NCI-H2196 (cell line): Measurements from ENCODE around the gene PCDH9.

Source experiments
- DNase-seq: peaks from one replicate; lab custom pipeline; 2025; ENCODE audit not compliant: unreplicated experiment; lab: John Stamatoyannopoulos, UW

The PCDH9 gene

GRCh38 chr13:66689037-66689619 lies 541.0 kb downstream of the PCDH9 start:
- DNase-seq, result no peak

- DNase-seq, result no peak
These were observed 548.7 kb downstream of the PCDH9 start for GRCh38 chr13:66681403-66681802.

- DNase-seq, result no peak
These were observed 550.1 kb downstream of the PCDH9 start for GRCh38 chr13:66680031-66680430.

- no peak for DNase-seq
These were observed 554.5 kb downstream of the PCDH9 start for GRCh38 chr13:66675620-66676019.

- no peak for DNase-seq
These were observed 556.7 kb downstream of the PCDH9 start for GRCh38 chr13:66673401-66673800.

- DNase-seq, result peak; percentile 40
These were observed 564.1 kb downstream of the PCDH9 start for GRCh38 chr13:66665991-66666390.

DNA sequence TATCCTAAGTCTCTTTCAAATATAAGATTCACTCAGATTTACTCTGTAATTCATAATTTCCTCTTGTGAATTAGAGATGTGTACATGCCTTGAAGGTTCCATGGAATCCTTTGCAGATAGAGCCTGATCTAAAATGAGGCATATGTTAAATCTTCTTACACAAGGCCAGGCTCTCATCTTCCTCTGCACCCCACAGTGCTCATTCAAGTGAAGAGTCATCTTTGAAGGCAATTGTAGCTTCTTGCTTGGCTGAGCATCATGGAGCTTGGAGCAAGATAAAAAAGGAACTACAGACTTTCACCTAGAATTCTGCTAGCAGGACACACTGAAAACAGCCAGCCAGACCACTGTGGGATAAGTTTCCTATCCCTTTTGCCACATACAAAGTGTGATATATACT lies 566.4 kb downstream of the PCDH9 start:
- DNase-seq, result no peak

DNA sequence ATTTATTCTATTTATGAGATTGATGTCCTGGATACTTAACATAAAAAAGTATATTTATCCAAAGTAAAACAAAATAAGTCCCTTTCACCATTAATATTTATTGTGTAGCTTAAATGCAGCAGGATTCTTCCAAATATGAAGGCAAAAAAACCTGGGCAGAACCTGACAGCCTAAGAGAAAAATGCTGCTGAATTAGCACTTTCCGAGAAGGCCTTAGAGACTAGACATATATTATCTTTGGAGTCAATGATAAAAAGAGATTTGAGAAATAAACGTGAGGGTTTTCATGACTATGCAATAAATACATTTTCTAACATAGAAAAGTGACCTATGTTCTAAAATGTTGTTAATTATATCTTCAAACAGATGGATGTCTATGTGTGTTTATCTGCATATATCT lies 566.9 kb downstream of the PCDH9 start:
- no peak for DNase-seq

GRCh38 chr13:66661336-66661735 lies 568.8 kb downstream of the PCDH9 start:
- DNase-seq, result no peak

- DNase-seq, result no peak
These were observed 569.7 kb downstream of the PCDH9 start for GRCh38 chr13:66660468-66660813.

DNA sequence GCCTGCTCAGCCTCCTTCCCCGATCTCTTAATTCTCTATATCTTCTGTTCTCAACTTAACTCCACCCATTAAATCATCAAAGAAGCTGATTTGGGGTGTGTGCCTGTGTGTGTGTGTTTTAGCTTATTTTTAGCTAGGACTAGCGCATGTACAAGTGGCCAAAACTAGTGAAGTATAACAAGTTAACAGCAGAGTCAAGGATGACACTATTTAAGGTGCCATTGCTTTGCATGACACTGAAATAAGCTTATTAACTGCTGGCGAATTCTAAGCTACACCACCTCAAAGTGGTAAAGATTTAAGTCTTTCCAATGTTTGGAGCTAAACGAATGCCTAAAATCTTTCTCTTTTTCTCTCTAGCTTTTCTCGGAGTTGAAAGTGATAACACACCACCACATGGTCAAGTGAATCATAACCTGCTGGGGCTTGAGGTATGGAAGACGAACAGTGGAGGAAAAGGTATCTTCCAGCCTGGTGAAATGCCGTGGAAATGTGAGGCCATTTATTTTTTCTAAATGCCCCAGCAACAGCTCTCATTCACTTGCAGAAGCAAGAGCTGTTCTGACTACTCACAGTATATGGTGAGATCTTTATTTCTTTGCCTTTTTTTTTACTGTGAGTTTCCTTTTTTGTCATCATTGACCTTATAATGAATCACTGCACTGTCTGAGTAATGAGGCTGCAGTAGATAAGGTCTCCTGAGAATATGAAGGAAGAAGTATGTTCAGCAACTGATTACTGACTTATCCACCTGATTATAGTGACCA lies 570.3 kb downstream of the PCDH9 start:
- no peak for DNase-seq

GRCh38 chr13:66659286-66659685 lies 570.9 kb downstream of the PCDH9 start:
- DNase-seq, result no peak

- DNase-seq, result peak; percentile 84
These were observed 572.8 kb downstream of the PCDH9 start for GRCh38 chr13:66657165-66657881.

GRCh38 chr13:66655847-66656454 lies 574.2 kb downstream of the PCDH9 start:
- peak; percentile 0 for DNase-seq

- no peak for DNase-seq
These were observed 585.2 kb downstream of the PCDH9 start for GRCh38 chr13:66644855-66645460.

GRCh38 chr13:66640231-66640630 lies 589.9 kb downstream of the PCDH9 start:
- DNase-seq, result no peak

DNA sequence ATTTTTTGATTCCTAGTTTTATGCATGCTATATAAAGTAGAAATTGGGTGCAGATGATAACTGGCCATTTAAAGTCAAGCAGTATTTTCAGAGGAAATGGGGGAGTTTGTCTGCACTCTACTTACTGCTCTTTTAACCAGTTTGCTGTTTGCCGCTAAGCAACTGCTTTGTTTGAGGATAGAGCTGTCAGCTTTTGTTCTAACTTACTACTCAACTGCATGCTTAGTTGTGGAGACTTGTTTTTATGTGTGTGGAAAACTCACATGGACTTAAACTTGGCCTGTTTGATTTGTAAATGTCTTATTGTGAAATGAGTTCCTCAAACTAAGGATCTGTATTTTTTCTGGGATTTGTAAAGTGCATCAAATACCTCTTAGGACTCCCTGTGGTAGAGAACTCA lies 591.1 kb downstream of the PCDH9 start:
- no peak for DNase-seq

- no peak for DNase-seq
These were observed 594.6 kb downstream of the PCDH9 start for GRCh38 chr13:66635526-66635925.

DNA sequence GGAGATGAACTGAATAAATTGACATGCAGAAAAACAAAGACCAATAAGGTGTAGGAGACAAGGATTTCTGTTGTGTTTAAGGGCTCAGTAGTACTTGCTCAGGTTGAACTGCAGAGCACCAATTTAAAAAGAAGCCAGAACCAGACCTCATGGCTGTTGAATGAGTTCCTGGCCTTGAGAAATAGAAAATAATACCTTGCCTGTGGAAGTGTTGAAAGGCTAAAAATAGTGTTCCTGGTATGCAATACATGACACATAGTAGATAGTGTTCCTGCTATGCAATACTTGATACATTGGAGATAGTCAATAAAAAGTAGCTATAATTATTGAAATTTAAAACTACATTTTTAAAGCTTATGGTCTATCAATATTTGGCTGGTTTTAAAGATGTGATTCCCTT lies 595.8 kb downstream of the PCDH9 start:
- DNase-seq, result no peak

GRCh38 chr13:66627512-66627911 lies 602.6 kb downstream of the PCDH9 start:
- no peak for DNase-seq

- DNase-seq, result no peak
These were observed 605.8 kb downstream of the PCDH9 start for GRCh38 chr13:66624302-66624701.
